GM12878 (cell line): ENCODE data around the gene PCLO.

Experiments
- CEBPB ChIP-seq, 2 experiments: fragments of 150-350 bp in 1 of 2; IDR thresholded peaks; 2 replicates each; pipeline ENCODE4 v1.6.1; 2012 to 2014; ENCODE audit warnings: low read depth in 2 of 2, low read length in 2 of 2, borderline replicate concordance in 1 of 2, inconsistent platforms in 1 of 2
- EZH2 ChIP-seq: IDR thresholded peaks from 2 replicates; pipeline ENCODE4 v1.6.1; 2012; ENCODE audit warnings: low read depth, mild to moderate bottlenecking, control low read depth, inconsistent platforms, low read length, borderline replicate concordance; ENCODE audit not compliant: control insufficient read depth
- POLR2AphosphoS5 ChIP-seq: IDR thresholded peaks from 2 replicates; pipeline ENCODE4 v1.6.1; 2011; ENCODE audit warnings: mild to moderate bottlenecking, low read length, inconsistent platforms
- TF ChIP-seq, protein P1 (sequence below): fragments of 450-650 bp; formaldehyde crosslinking; IDR thresholded peaks from 2 replicates; pipeline ENCODE4 v1.5.0; 2022; ENCODE audit warnings: mild to moderate bottlenecking, missing genetic modification characterization
- TF ChIP-seq, protein P2 (sequence below), 3 experiments: IDR thresholded peaks in 2 of 3; conservative IDR thresholded peaks in 1 of 3; 2 replicates each; pipeline ENCODE4 v1.5.1; 2011; ENCODE audit warnings: low read depth in 3 of 3, low read length in 3 of 3, mild to moderate bottlenecking in 3 of 3, control low read depth in 2 of 3, moderate library complexity in 2 of 3, inconsistent platforms in 1 of 3, mixed read lengths in 1 of 3; ENCODE audit not compliant: control insufficient read depth in 2 of 3, insufficient read depth in 1 of 3; ENCODE audit errors: extremely low read depth in 1 of 3
- TF ChIP-seq, protein P3 (sequence below): fragments of 450-650 bp; IDR thresholded peaks from 2 replicates; pipeline ENCODE4 v1.6.1; 2017; ENCODE audit warnings: borderline replicate concordance

DNA sequence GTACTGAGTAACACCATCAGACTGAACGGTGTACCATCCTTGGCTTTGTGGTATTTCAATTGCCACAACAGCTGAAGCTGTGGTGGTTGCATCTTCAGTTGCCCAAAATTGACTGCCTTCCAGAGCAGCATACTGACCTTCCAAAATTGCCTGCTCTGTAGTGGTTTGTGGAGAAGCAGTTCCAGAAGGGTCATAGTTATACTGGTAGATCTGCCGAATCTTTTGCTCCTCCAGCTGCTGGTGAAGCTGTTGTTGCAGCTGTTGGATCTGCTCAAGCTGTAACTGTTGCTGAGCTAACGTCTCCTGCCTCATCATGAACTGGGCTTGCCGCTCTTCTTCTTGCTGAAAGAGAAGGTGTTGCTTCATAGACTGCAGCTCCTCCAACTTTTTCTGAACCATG is 212.2 kb downstream of the PCLO start:
- TF ChIP-seq, protein P1, sequence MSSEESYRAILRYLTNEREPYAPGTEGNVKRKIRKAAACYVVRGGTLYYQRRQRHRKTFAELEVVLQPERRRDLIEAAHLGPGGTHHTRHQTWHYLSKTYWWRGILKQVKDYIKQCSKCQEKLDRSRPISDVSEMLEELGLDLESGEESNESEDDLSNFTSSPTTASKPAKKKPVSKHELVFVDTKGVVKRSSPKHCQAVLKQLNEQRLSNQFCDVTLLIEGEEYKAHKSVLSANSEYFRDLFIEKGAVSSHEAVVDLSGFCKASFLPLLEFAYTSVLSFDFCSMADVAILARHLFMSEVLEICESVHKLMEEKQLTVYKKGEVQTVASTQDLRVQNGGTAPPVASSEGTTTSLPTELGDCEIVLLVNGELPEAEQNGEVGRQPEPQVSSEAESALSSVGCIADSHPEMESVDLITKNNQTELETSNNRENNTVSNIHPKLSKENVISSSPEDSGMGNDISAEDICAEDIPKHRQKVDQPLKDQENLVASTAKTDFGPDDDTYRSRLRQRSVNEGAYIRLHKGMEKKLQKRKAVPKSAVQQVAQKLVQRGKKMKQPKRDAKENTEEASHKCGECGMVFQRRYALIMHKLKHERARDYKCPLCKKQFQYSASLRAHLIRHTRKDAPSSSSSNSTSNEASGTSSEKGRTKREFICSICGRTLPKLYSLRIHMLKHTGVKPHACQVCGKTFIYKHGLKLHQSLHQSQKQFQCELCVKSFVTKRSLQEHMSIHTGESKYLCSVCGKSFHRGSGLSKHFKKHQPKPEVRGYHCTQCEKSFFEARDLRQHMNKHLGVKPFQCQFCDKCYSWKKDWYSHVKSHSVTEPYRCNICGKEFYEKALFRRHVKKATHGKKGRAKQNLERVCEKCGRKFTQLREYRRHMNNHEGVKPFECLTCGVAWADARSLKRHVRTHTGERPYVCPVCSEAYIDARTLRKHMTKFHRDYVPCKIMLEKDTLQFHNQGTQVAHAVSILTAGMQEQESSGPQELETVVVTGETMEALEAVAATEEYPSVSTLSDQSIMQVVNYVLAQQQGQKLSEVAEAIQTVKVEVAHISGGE (CRISPR knock-in tag): no peak
- TF ChIP-seq EZH2 (no peak), CEBPB (IDR thresholded peaks at IDR 0.05; ENCODE audit: borderline replicate concordance in 1 of 2, low read depth in 2 of 2, low read length in 2 of 2) (no peak), POLR2AphosphoS5 (no peak)
- TF ChIP-seq, protein P2, sequence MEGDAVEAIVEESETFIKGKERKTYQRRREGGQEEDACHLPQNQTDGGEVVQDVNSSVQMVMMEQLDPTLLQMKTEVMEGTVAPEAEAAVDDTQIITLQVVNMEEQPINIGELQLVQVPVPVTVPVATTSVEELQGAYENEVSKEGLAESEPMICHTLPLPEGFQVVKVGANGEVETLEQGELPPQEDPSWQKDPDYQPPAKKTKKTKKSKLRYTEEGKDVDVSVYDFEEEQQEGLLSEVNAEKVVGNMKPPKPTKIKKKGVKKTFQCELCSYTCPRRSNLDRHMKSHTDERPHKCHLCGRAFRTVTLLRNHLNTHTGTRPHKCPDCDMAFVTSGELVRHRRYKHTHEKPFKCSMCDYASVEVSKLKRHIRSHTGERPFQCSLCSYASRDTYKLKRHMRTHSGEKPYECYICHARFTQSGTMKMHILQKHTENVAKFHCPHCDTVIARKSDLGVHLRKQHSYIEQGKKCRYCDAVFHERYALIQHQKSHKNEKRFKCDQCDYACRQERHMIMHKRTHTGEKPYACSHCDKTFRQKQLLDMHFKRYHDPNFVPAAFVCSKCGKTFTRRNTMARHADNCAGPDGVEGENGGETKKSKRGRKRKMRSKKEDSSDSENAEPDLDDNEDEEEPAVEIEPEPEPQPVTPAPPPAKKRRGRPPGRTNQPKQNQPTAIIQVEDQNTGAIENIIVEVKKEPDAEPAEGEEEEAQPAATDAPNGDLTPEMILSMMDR (IDR thresholded peaks at IDR 0.05 in 2 of 3, conservative IDR thresholded peaks at IDR 0.05 in 1 of 3; ENCODE audit: control insufficient read depth in 2 of 3, extremely low read depth in 1 of 3, insufficient read depth in 1 of 3, low read depth in 3 of 3, low read length in 3 of 3): no peak
- TF ChIP-seq, protein P3, sequence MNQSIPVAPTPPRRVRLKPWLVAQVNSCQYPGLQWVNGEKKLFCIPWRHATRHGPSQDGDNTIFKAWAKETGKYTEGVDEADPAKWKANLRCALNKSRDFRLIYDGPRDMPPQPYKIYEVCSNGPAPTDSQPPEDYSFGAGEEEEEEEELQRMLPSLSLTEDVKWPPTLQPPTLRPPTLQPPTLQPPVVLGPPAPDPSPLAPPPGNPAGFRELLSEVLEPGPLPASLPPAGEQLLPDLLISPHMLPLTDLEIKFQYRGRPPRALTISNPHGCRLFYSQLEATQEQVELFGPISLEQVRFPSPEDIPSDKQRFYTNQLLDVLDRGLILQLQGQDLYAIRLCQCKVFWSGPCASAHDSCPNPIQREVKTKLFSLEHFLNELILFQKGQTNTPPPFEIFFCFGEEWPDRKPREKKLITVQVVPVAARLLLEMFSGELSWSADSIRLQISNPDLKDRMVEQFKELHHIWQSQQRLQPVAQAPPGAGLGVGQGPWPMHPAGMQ: no peak
